GM12891 (cell line): Measurements from ENCODE around the gene KLHL26.

Experiments used
- PAX5 ChIP-seq: IDR thresholded peaks from 2 replicates; pipeline ENCODE4 v1.6.1; 2011; ENCODE audit warnings: low read length, moderate library complexity, mild to moderate bottlenecking; ENCODE audit not compliant: insufficient read depth, severe bottlenecking
- POLR2A ChIP-seq: IDR thresholded peaks from 2 replicates; pipeline ENCODE4 v1.6.1; 2011; ENCODE audit warnings: low read depth, low read length, control low read depth
- POLR2AphosphoS5 ChIP-seq: IDR thresholded peaks from 2 replicates; pipeline ENCODE4 v1.6.1; 2011; ENCODE audit warnings: low read depth, low read length, control low read depth
- POU2F2 ChIP-seq: IDR thresholded peaks from 2 replicates; pipeline ENCODE4 v1.6.1; 2011; ENCODE audit warnings: low read depth, mild to moderate bottlenecking, control low read depth, low read length, moderate library complexity
- SPI1 ChIP-seq: IDR thresholded peaks from 2 replicates; pipeline ENCODE4 v1.6.1; 2011; ENCODE audit warnings: low read depth, low read length, control low read depth
- TAF1 ChIP-seq: IDR thresholded peaks from 2 replicates; pipeline ENCODE4 v1.6.1; 2011; ENCODE audit warnings: low read depth, low read length, control low read depth

GRCh38 chr19:18697680-18698079, 60.9 kb downstream of the KLHL26 start:
- TF ChIP-seq TAF1, result no peak
- TF ChIP-seq POLR2A, result no peak
- no peak for TF ChIP-seq POLR2AphosphoS5
- no peak for TF ChIP-seq SPI1
- no peak for TF ChIP-seq PAX5
- no peak for TF ChIP-seq POU2F2
